ENCODE results near the gene UTP20. TPM values are rescaled to one million over a fixed set of nuclear protein-coding genes. Genes with fewer than 3 reads are reported as not detected.

UTP20 gene
- total RNA-seq, 1 donor from 2014 or later: 19.3 TPM

DNA sequence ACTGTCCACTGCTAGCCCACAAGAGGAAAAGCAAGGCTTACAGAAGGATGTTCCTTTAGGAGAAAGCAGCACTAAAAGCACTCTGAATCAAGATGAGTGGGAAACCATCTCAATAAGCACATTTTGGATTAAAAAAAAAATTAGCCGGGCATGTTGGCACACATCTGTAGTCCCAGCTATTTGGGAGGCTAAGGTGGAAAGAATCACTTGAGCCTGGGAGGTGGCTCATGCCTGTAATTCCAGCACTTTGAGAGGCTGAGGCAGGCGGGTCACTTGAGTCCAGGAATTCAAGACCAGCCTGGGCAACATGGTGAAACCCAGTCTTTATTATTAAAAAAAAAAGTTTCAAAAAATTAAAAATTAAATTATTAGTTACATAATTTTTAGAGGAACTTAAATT lies 144.7 kb downstream of the UTP20 start:
- no peak overlapping the region for H3K27ac Mint-ChIP-seq
- Histone ChIP-seq H3K4me2 (no peak overlapping the region), H3K27ac (no peak overlapping the region), H3K9me3 (ENCODE audit: low read depth) (no peaks in the 10 kb centered on the region), H3K36me3 (no peaks in the 10 kb centered on the region), H3K4me3 (no peak overlapping the region), H2AFZ (replicated peaks) (peak overlapping the region; percentile 34), H4K20me1 (ENCODE audit: low read depth) (no peaks in the 10 kb centered on the region), H3K4me1 (no peaks in the 10 kb centered on the region), H3K27me3 (no peaks in the 10 kb centered on the region), H3F3A (ENCODE audit: low read depth) (no peaks in the 10 kb centered on the region), H3K9ac (no peak overlapping the region), H3K79me2 (ENCODE audit: low read depth) (no peaks in the 10 kb centered on the region)
- no peak overlapping the region for H3K4me3 Mint-ChIP-seq
- H3K36me3 Mint-ChIP-seq: no peaks in the 10 kb centered on the region
- H3K9me3 Mint-ChIP-seq: no peaks in the 10 kb centered on the region
- TF ChIP-seq EZH2phosphoT487 (IDR thresholded peaks at IDR 0.05) (no peak), EZH2 (IDR thresholded peaks at IDR 0.05) (no peak)
- TF ChIP-seq, protein P1, sequence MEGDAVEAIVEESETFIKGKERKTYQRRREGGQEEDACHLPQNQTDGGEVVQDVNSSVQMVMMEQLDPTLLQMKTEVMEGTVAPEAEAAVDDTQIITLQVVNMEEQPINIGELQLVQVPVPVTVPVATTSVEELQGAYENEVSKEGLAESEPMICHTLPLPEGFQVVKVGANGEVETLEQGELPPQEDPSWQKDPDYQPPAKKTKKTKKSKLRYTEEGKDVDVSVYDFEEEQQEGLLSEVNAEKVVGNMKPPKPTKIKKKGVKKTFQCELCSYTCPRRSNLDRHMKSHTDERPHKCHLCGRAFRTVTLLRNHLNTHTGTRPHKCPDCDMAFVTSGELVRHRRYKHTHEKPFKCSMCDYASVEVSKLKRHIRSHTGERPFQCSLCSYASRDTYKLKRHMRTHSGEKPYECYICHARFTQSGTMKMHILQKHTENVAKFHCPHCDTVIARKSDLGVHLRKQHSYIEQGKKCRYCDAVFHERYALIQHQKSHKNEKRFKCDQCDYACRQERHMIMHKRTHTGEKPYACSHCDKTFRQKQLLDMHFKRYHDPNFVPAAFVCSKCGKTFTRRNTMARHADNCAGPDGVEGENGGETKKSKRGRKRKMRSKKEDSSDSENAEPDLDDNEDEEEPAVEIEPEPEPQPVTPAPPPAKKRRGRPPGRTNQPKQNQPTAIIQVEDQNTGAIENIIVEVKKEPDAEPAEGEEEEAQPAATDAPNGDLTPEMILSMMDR (IDR thresholded peaks at IDR 0.05): no peak
- no peak for DNase-seq (ENCODE audit: low spot score)
- H3K27me3 Mint-ChIP-seq (ENCODE audit: insufficient read depth, low read depth): no peaks in the 10 kb centered on the region
- no peaks in the 10 kb centered on the region for H3K4me1 Mint-ChIP-seq

DNA sequence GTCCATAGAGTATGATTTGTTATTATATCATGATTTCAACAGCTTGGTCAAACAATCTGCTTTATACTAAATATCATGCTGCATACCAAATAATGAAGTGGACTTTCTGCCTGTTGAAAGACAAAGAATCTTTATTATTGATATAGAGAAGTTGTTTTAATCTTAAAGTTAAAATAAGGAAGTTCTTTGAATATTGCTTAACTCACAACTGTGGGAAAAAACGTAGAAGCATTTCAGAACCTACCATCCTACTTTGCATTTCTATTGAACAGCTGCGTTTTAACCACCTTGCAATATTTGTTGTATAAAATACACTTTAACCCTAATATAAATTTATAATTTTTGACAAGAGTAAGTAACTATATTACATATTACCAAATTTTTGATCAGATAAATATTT lies 150.6 kb downstream of the UTP20 start:
- Mint-ChIP-seq H3K27ac (no peak overlapping the region), H3K4me1 (no peaks in the 10 kb centered on the region), H3K9me3 (no peaks in the 10 kb centered on the region), H3K27me3 (ENCODE audit: insufficient read depth, low read depth) (no peaks in the 10 kb centered on the region), H3K36me3 (no peaks in the 10 kb centered on the region), H3K4me3 (no peak overlapping the region)
- DNase-seq (ENCODE audit: low spot score): no peak
- Histone ChIP-seq H3K9ac (no peak overlapping the region), H3K4me2 (no peak overlapping the region), H3K4me3 (no peak overlapping the region), H3K27me3 (no peaks in the 10 kb centered on the region), H4K20me1 (ENCODE audit: low read depth) (no peaks in the 10 kb centered on the region), H3K36me3 (no peaks in the 10 kb centered on the region), H3K9me3 (ENCODE audit: low read depth) (no peaks in the 10 kb centered on the region), H3K27ac (no peak overlapping the region), H3K4me1 (no peaks in the 10 kb centered on the region), H3F3A (ENCODE audit: low read depth) (no peaks in the 10 kb centered on the region), H3K79me2 (ENCODE audit: low read depth) (no peaks in the 10 kb centered on the region), H2AFZ (replicated peaks) (no peak overlapping the region)
- TF ChIP-seq, protein P1 (IDR thresholded peaks at IDR 0.05): no peak
- TF ChIP-seq EZH2phosphoT487 (IDR thresholded peaks at IDR 0.05) (no peak), EZH2 (IDR thresholded peaks at IDR 0.05) (no peak)

DNA sequence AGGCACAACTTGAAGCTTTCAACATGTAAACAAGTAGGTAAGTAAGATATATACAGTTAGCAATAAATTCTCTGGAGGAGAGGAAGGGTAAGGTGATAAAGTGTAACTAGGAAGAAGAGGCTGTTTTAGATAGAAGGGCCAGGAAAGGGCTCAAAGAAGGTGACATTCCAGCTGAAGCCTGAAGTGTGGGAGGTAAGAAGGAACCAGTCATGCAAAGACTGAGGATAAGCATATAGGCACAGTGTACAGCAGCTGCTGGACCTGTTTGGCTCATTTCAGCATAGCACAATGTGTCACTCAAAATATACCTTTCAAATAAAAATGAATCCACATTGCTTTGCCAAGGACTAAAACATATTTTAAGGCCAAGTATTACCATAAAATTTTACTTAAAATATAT lies 156.2 kb downstream of the UTP20 start:
- Histone ChIP-seq H4K20me1 (ENCODE audit: low read depth) (no peaks in the 10 kb centered on the region), H3K4me2 (no peak overlapping the region), H3K27ac (no peak overlapping the region), H3K27me3 (no peaks in the 10 kb centered on the region), H3K9ac (no peak overlapping the region), H3K4me1 (no peaks in the 10 kb centered on the region), H3K4me3 (no peak overlapping the region), H3K36me3 (no peaks in the 10 kb centered on the region), H2AFZ (replicated peaks) (no peak overlapping the region), H3F3A (ENCODE audit: low read depth) (no peaks in the 10 kb centered on the region), H3K79me2 (ENCODE audit: low read depth) (no peaks in the 10 kb centered on the region), H3K9me3 (ENCODE audit: low read depth) (no peaks in the 10 kb centered on the region)
- TF ChIP-seq, protein P1 (IDR thresholded peaks at IDR 0.05): no peak
- TF ChIP-seq EZH2 (IDR thresholded peaks at IDR 0.05): no peak
- TF ChIP-seq EZH2phosphoT487 (IDR thresholded peaks at IDR 0.05): no peak
- Mint-ChIP-seq H3K4me3 (no peak overlapping the region), H3K4me1 (no peaks in the 10 kb centered on the region), H3K36me3 (no peaks in the 10 kb centered on the region), H3K27ac (no peak overlapping the region), H3K9me3 (no peaks in the 10 kb centered on the region), H3K27me3 (ENCODE audit: insufficient read depth, low read depth) (no peaks in the 10 kb centered on the region)
- no peak for DNase-seq (ENCODE audit: low spot score)

Small RNA genes lying within 50 kb of the gene (small RNA-seq; reads per million reads assigned to genes)
- not detected for gene RNU6-1068P
- not detected for gene RPS27P23

Other genes starting within 250 kb of the UTP20 start
- not detected in 2 replicates for gene SLC5A8, start 69.9 kb upstream of the UTP20 start, total RNA-seq (ENCODE audit: low replicate concordance)
- gene ARL1, start 127.7 kb downstream of the UTP20 start, total RNA-seq (ENCODE audit: low replicate concordance): 47.5 and 89.8 TPM in 2 replicates
- gene SPIC, start 195.2 kb downstream of the UTP20 start, total RNA-seq (ENCODE audit: low replicate concordance): not detected in 2 replicates